Prostate gland (tissue), 2 donors: ENCODE measurements around the gene CHST13. TPM values are rescaled to one million over a fixed set of nuclear protein-coding genes. Genes with fewer than 3 reads are reported as not detected.

ENCODE experiments used
- DNase-seq: peaks from one replicate; pipeline ENCODE4 v3.0.0-alpha.2; 2019; ENCODE audit warnings: low spot score
- H3K27ac ChIP-seq, 2 donors: fragments of 200-600 bp; sonication (generic); 2 replicates each; pipeline ENCODE4 v1.5.1; 2017 to 2019
- H3K27me3 ChIP-seq: fragments of 200-600 bp; sonication (generic); replicated peaks from 2 replicates; pipeline ENCODE4 v1.5.1; 2019; ENCODE audit not compliant: insufficient read depth
- H3K36me3 ChIP-seq, 2 donors: fragments of 200-600 bp; sonication (generic); 1 replicate in 1 of 2; 2 replicates in 1 of 2; pipeline versions ENCODE4 v1.5.1 to v1.8.1; 2017 to 2019
- H3K4me1 ChIP-seq: fragments of 200-600 bp; sonication (generic); replicated peaks from 2 replicates; pipeline ENCODE4 v1.5.1; 2019
- H3K4me3 ChIP-seq, 2 donors: fragments of 200-600 bp; sonication (generic); 2 replicates each; pipeline ENCODE4 v1.5.1; 2017 to 2019
- H3K9me3 ChIP-seq: fragments of 200-600 bp; sonication (generic); 2 replicates; pipeline ENCODE4 v1.5.1; 2017
- POLR2A ChIP-seq: fragments of 450-650 bp; IDR thresholded peaks from one replicate; pipeline ENCODE4 v1.6.1; 2016; ENCODE audit warnings: antibody characterized with exemption, mild to moderate bottlenecking
- POLR2AphosphoS5 ChIP-seq: sonication (generic); formaldehyde crosslinking; IDR thresholded peaks from one replicate; pipeline ENCODE4 v1.6.1; 2017; ENCODE audit warnings: antibody characterized with exemption
- whole genome bisulfite sequencing: methylation state at CpG from one replicate; pipeline ENCODE4 v1.1.5; 2018; 5-methylcytosine and 5-hydroxymethylcytosine counted together
- intact Hi-C: fragments of 100-400 bp; cut with DNase I; formaldehyde crosslinking; loops from one replicate; pipeline ENCODE4 v1.14.2; 2022
- total RNA-seq, 2 donors: library from RNA; depleted of rRNA; stranded (reverse); fragments of >200 nt; gene quantifications; one replicate each; pipeline ENCODE4 v1.1.0, GENCODE V29; 2016
- TF ChIP-seq, protein P1 (sequence below), 4 experiments: fragments of 200-600 bp in 2 of 4; fragments of 450-650 bp in 2 of 4; sonication (generic) in 2 of 4; IDR thresholded peaks; 1 replicate in 3 of 4; 2 replicates in 1 of 4; pipeline ENCODE4 v1.5.1; 2016 to 2019; ENCODE audit warnings: antibody characterized with exemption in 4 of 4, mild to moderate bottlenecking in 2 of 4, moderate library complexity in 2 of 4

The CHST13 gene
- total RNA-seq, 2 donors from 2014 or later: 6.9 TPM; not detected in 1

DNA sequence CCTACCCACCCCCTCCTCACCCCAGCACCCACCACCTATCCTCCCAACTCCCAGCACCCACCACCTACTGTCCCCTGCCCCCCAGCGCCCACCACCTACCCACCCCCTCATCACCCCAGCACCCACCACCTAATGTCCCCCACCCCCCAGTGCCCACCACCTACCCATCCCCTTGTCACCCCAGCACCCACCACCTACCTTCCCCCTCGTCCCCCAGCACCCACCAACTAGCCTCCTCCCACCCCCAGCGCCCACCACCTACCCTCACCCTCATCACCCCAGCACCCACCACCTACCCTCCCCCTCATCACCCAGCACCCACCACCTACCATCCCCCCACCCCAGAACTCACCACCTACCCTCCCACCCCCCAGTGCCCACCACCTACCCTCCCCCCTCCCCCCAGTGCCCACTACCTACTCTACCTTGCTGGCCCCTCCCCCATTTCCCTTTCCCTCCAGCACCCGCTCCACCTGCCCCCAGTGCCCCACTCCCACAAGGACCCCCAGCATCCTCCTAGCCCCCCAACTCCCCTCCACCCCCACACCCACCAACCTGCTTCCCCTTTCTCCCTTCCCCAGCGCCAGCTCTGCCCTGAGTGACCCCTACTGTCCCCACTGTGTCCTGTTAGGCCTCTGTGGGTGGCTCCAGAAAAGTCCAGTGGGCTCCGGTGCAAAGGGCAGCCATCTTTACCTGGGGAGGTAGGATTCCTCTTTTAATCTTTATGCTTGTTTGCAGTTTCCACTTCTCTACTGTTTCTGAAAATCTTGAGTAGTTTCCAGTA lies 7.6 kb upstream of the CHST13 start:
- WGBS: 92% methylated on average over 3 of the region's 6 CpGs
- Histone ChIP-seq H3K27ac (no peak overlapping the region), H3K9me3 (no peaks in the 10 kb centered on the region), H3K4me3 (no peak overlapping the region), H3K27me3 (no peaks in the 10 kb centered on the region), H3K36me3 (no peaks in the 10 kb centered on the region), H3K4me1 (no peaks in the 10 kb centered on the region)
- no peak for TF ChIP-seq POLR2A
- TF ChIP-seq POLR2AphosphoS5: no peak
- TF ChIP-seq, protein P1, sequence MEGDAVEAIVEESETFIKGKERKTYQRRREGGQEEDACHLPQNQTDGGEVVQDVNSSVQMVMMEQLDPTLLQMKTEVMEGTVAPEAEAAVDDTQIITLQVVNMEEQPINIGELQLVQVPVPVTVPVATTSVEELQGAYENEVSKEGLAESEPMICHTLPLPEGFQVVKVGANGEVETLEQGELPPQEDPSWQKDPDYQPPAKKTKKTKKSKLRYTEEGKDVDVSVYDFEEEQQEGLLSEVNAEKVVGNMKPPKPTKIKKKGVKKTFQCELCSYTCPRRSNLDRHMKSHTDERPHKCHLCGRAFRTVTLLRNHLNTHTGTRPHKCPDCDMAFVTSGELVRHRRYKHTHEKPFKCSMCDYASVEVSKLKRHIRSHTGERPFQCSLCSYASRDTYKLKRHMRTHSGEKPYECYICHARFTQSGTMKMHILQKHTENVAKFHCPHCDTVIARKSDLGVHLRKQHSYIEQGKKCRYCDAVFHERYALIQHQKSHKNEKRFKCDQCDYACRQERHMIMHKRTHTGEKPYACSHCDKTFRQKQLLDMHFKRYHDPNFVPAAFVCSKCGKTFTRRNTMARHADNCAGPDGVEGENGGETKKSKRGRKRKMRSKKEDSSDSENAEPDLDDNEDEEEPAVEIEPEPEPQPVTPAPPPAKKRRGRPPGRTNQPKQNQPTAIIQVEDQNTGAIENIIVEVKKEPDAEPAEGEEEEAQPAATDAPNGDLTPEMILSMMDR (IDR thresholded peaks at IDR 0.05): no peak
- no peak for DNase-seq
- intact Hi-C loops: no loop called here

DNA sequence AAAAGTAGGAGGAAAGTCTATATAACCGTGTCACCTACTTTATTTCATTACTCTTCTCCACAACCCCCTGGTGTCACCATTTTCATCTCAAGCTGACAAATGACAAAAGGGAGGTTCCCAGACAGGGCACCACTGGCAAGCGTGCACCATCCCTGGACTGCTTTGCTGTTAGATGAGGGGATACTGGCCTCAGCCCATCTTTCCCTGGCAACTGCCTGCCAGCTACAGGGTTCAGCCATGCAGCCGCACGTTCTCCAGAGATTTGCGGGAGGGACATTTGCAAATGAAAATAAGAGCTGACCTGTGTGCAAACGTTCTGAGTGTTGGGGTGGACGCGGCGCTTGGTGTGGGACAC lies 7.0 kb upstream of the CHST13 start:
- no peaks in the 10 kb centered on the region for H3K4me1 ChIP-seq
- no peak overlapping the region for H3K27ac ChIP-seq
- intact Hi-C loops: no loop called here
- no peak for DNase-seq
- no peak overlapping the region for H3K4me3 ChIP-seq
- H3K36me3 ChIP-seq: no peaks in the 10 kb centered on the region
- TF ChIP-seq, protein P1 (IDR thresholded peaks at IDR 0.05): no peak
- TF ChIP-seq POLR2A (no peak), POLR2AphosphoS5 (no peak)
- no peaks in the 10 kb centered on the region for H3K9me3 ChIP-seq
- H3K27me3 ChIP-seq: no peaks in the 10 kb centered on the region
- 86% methylated on average over 9 of the region's 9 CpGs for WGBS

DNA sequence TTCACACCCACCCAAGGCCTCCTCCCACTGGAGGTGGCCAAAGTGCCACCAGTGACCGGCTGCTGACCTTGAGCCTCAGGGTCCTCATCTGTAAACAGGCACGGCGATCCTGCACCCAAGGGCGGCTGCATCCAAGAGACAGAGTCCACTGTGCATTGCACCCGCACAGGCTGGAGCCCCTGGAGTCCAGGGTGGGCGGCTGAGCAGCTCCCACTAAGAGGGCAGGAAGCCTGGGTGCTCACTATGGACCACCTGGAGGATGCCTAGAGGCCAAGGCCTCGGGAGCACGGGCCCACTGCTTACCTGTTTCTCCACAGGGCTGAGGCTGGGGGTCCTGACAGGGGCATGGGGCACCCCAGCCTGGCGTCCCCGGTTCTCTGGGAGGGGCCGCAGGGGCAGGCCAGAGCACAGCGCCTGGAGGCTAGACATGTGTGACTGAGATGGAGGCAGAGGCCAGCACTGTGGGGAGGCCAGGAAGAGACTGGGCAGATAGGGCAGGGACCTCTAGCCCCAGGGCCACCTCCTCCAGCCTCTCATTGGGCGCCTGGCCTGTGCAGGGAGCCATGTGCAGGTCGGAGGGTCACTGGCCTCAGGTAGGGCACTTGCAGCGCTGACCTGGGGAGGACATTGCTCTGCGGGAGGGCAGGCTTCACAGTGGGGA lies 6.5 kb upstream of the CHST13 start, which contains the start of gene UROC1:
TSS of gene UROC1 (minus strand) at position 483 of the 661 bp plus-strand sequence. CDS start at position 429, 54 bp downstream.
- TF ChIP-seq, protein P1 (IDR thresholded peaks at IDR 0.05): no peak
- TF ChIP-seq POLR2AphosphoS5 (no peak), POLR2A (no peak)
- Histone ChIP-seq H3K27me3 (no peaks in the 10 kb centered on the region), H3K4me3 (no peak within 1 kb of the TSS), H3K36me3 (no peaks in the 10 kb centered on the region), H3K27ac (no peak within 1 kb of the TSS), H3K9me3 (no peaks in the 10 kb centered on the region), H3K4me1 (no peaks in the 10 kb centered on the region)
- no peak for DNase-seq
- 94% methylated on average over 11 of the region's 16 CpGs for WGBS
- intact Hi-C loops: no loop called here

DNA sequence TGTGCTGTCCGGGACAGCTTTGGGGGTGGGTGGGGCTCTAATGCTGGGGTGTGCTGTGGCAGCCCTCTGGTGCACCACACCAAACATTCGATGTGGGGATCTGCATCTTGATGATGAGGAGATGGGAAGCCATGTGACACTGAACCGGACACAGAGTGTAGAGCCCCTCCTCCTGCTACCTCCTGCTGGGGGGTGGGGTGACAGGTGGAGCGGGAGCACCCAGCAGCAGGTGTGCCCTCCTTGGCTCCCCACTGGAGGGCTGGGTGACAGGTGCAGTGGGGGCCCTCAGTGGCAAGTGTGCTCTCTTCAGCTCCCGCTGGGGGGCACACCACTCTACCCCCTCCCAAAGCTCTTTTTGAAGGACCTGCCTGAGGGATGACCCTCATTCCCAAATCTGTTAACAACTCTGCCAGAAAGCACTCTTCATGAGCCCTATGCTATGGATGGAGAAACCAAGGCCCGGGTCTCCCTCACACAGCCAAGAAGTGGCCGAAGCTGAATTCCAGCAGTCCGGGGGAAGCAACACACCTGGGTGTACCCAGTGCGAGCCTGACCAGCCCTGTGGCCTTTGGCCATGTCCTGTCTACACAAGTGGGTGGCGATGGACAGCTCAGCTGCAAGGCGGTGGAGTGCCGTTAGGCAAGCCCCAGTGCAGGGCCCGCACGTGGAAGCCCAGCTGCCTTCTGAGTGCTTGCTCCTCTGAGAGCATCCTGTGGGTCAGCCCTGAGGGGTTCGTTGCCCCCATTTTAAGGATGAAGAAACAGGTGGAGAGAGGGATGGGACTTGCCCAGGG lies 5.8 kb upstream of the CHST13 start:
- intact Hi-C loops: no loop called here
- H3K4me3 ChIP-seq: no peak overlapping the region
- H3K36me3 ChIP-seq: no peaks in the 10 kb centered on the region
- WGBS: 90% methylated on average over 14 of the region's 15 CpGs
- no peaks in the 10 kb centered on the region for H3K27me3 ChIP-seq
- no peaks in the 10 kb centered on the region for H3K4me1 ChIP-seq
- no peaks in the 10 kb centered on the region for H3K9me3 ChIP-seq
- no peak for TF ChIP-seq POLR2A
- TF ChIP-seq, protein P1 (IDR thresholded peaks at IDR 0.05): no peak
- H3K27ac ChIP-seq: no peak overlapping the region
- DNase-seq: no peak
